H1 (cell line): ENCODE data around the gene AMPD3. TPM values are rescaled to one million over a fixed set of nuclear protein-coding genes. Genes with fewer than 3 reads are reported as not detected.

ENCODE experiments used
- GTF2F1 ChIP-seq: IDR thresholded peaks from 2 replicates; pipeline ENCODE4 v1.6.1; 2012; ENCODE audit warnings: low read depth, low read length, improper control_type of control experiment, borderline replicate concordance
- HDAC6 ChIP-seq: IDR thresholded peaks from one replicate; pipeline ENCODE4 v1.7.1; 2012; ENCODE audit warnings: low read depth, mild to moderate bottlenecking, inconsistent platforms, low read length, moderate library complexity
- JUND ChIP-seq: IDR thresholded peaks from 2 replicates; pipeline ENCODE4 v1.6.1; 2011; ENCODE audit warnings: mild to moderate bottlenecking, improper control_type of control experiment, low read length
- NRF1 ChIP-seq: IDR thresholded peaks from 2 replicates; pipeline ENCODE4 v1.6.1; 2011; ENCODE audit warnings: mild to moderate bottlenecking, low read depth, low read length, improper control_type of control experiment
- POLR2AphosphoS5 ChIP-seq: IDR thresholded peaks from 2 replicates; pipeline ENCODE4 v1.6.1; 2011; ENCODE audit warnings: low read depth, low read length
- SP1 ChIP-seq: IDR thresholded peaks from 2 replicates; pipeline ENCODE4 v1.6.1; 2011; ENCODE audit warnings: low read depth, low read length
- TAF7 ChIP-seq: optimal IDR thresholded peaks from 2 replicates; pipeline ENCODE3; 2011; ENCODE audit warnings: low read depth, mild to moderate bottlenecking, inconsistent platforms, low read length, moderate library complexity, borderline replicate concordance
- polyA plus RNA-seq, 7 experiments: library from polyadenylated mRNA; depleted of rRNA in 3 of 7; stranded (reverse) in 5 of 7; unstranded in 2 of 7; fragments of >200 nt in 5 of 7; fragments of 200-250 nt in 2 of 7; gene quantifications; 1 replicate in 5 of 7; 2 replicates in 1 of 7; 4 replicates in 1 of 7; pipeline versions ENCODE4 v1.2.1 to v1.2.3, GENCODE V29; 2011 to 2013; ENCODE audit warnings: missing spikeins in 2 of 7, mixed read lengths in 2 of 7
- total RNA-seq: library from RNA; stranded (reverse); fragmentation: NEBNext Ultra II Directional; extraction: Animal tissue kit (Norgen Biotek cat#: 25700); gene quantifications from 2 replicates; pipeline ENCODE4 v1.2.1, GENCODE V29; 2021
- TF ChIP-seq, protein P1 (sequence below): IDR thresholded peaks from 2 replicates; pipeline ENCODE4 v1.6.1; 2011; ENCODE audit warnings: low read length, improper control_type of control experiment

The AMPD3 gene
- total and polyA plus RNA-seq, 2 of the 8 experiments (the other 6 are each of a cell fraction or from before 2014, with no cell fraction given) = 4.0 to 6.3 TPM

DNA sequence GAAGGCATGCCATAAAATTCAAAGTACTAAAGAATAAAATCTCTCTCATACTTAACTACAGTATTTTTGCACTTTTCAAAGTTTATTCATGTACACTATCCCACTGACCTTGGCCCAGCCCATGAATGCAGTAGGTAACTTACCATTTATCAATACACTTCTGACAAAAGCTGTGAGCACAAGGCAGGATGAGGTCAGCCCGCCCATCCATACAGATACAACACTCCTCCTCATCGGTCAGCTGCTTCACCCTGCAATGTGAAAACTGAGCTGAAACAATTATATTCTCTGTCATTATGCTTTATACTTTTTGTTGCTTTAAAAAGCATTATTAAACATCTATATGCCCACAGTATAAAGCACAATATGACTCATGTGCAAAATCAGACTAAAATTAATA is 63.8 kb downstream of the AMPD3 start (continued):
- TF ChIP-seq TAF7 = no peak
- no peak for TF ChIP-seq JUND
- TF ChIP-seq, protein P1, sequence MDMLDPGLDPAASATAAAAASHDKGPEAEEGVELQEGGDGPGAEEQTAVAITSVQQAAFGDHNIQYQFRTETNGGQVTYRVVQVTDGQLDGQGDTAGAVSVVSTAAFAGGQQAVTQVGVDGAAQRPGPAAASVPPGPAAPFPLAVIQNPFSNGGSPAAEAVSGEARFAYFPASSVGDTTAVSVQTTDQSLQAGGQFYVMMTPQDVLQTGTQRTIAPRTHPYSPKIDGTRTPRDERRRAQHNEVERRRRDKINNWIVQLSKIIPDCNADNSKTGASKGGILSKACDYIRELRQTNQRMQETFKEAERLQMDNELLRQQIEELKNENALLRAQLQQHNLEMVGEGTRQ = no peak
- no peak for TF ChIP-seq GTF2F1
- TF ChIP-seq SP1 = no peak
- no peak for TF ChIP-seq POLR2AphosphoS5
- no peak for TF ChIP-seq HDAC6
- TF ChIP-seq NRF1 = no peak
